HL-60/S4 (cell line): ENCODE measurements around the gene RFT1.

Experiments
- in situ Hi-C: fragments of 300-500 bp; cut with MboI; formaldehyde crosslinking; loops from 2 replicates; pipeline ENCODE4 v1.14.3; 2022; ENCODE audit warnings: low sequenced_read_pairs

RFT1 gene

DNA sequence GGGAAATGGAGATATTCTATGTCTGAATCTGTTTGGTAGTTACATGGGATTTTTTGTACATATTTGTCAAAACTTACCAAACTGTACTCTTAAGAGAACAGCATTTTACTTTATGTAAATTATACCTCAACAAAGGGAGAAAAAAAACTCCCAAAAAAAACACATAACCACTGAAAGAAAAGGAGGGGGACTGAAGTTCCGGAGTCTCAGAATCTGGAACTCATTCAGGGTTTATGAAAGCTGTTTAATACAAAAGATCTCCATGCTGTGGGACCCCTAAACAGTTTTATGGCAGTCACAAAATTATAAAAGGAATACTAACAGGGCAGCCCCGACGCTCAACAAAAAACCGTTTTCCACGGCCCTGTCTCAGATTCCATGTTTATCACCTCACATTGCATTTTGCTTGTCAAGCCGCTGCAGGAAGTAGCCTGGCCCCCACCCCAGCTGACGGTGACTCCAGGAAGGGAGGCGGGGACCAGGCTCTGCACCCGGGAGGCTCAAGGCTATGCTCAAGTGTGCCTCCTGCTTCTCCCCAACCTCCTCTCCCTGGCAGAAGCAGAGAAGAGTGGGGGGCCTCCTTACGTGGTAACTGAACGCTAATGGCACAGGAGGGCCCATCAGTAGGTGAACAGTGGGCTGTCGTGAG lies 29.3 kb downstream of the RFT1 start:
- in situ Hi-C loops, result loop anchor here (25.0 kb wide), 1 partner anchor 611 kb away; no protein-coding TSS in a partner anchor

DNA sequence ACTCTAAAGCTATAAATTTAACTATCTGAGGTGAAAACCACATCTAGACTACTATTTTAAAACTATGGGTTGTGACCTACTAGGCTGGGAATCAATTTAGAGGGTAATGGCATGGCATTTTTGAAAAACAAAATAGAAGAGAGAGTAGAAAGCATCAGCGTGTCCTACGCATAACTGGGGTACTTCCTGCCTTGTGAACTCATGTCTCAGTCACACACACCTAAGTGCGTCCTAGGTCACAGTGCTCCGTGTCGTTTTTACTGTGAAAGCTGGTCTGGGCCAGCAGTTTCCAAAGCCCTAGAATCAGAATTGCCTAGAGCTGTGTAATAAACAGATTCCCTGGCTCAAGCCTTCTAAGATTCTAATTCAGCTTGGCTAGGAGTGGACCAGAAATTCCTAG lies 32.3 kb downstream of the RFT1 start:
- in situ Hi-C loops, result no loop called here

DNA sequence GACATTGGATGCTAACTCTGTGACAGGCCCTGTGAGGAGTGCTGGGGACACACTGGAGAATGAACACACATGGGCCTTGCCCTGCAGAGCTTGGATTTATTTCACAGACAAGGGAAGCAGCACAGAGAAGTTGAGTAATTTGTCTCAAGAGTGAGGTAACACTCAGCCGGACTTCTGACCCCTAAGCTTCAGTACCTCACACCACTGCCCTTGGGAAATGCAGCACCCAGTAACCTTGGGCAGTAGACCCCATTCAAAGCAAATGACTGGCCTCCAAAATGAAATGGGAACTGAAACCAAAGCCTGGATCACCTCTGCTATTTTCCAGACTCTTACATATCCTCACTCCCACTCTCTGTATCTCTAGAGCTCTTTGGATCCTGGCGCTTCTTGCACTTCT lies 37.3 kb downstream of the RFT1 start:
- in situ Hi-C loops, result no loop called here

DNA sequence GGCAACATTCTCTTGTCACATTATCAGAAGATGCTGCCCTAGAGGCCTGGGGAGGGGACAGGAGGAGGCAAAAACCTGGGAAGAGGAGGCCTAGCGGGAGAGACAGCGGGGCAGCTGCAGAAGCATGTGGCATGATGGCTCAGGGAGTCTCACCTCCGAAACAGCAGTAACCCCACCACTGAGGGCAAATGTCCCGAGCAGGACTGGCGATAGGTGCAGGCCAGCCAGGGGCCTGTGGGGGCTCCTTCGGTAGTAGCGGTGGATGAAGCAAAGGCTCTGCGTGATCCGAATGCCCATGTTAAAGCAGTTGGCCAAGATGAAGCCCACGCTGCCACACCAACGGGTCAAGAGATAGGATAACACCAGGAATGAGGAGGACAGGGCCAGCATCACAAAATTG lies 38.0 kb downstream of the RFT1 start:
- in situ Hi-C loops, result no loop called here

DNA sequence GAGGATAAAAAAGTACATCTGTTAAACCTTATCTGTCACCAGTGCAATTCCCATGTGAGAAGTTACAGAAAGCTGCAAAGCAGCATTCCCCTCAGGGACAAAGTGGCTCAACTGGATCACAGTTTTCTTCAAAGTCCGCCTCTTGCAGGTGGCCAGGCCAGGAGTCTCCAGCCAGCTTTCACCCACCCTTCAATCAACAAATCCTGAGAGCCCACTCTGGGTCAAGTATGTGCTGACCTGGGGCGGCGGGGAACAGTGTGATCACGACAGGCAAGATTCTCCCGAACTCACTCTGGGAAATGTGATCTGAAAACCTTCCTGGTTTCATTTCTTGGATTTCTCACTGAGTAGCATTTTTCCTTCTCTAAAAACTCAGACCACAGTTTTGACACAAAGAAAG lies 39.2 kb downstream of the RFT1 start:
- in situ Hi-C loops, result no loop called here

DNA sequence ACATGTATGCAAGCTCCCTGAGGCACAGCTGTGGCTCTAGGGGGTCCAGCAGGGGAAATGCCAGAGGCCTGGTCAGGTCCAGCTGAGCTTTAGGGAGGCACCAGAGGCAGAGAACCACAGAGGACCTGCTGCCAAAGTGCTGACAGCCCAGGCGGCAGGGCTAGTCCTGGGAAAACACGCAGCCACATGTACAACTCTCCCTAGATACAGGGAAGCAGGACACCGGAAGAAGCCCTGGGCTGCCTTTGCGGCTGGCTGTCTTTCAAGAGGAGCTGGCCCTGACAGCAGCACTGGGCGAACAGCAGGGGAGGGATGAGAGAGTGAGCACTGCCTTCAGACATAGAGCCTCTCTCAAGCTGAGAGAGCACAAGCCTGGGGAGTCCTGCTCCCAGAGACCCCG lies 40.7 kb downstream of the RFT1 start:
- in situ Hi-C loops, result no loop called here

DNA sequence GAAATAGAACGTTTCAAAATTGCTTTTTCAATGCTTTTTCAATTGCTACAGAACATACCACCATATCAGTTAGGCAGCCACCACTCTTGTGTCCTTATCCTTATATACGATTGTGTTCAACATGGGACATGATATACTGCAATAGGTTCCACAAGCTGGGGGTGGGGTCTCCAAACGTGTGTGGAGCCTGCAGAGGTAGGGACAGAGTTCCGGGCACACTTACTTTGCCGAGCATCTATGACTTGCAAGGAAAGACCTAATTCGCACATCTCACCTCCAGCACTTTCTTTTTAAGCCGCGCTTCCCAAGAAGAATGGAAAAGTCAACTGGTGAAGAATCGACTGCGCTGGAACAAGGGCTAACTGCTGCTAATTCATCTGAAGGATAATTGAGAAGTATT lies 44.8 kb downstream of the RFT1 start:
- in situ Hi-C loops, result no loop called here

DNA sequence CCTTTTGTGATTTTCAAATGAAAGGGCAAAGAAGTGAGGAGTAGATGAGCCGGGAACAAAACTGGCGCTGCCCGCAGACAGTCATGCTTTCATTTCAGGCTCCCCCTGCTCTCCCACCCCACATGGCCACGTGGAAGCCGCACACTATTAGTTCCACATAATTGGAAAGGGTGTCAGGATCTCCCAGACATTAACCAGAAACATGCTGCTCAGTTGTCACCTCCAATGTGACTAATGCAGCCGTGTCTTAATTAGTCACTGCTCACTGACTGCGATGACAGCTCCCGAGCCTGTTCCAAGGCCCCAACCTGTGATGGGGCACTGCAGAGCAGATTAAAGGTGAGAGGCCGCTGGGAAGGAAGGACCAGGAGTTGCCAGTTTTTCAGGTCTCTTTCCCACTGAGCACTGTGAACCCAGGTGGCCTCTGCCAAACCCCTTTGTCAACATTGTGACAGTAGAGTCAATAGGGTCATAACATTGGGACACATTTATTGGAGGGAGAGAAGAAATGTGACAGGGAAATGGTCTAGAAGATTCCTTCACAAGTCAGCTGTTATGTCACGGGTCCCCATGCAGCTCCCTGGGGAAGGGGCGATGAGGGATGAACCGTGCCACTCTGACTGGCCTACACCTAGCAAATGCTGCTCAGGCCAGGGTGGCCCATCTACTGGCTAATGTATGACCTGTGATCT lies 45.8 kb downstream of the RFT1 start:
- in situ Hi-C loops, result no loop called here

DNA sequence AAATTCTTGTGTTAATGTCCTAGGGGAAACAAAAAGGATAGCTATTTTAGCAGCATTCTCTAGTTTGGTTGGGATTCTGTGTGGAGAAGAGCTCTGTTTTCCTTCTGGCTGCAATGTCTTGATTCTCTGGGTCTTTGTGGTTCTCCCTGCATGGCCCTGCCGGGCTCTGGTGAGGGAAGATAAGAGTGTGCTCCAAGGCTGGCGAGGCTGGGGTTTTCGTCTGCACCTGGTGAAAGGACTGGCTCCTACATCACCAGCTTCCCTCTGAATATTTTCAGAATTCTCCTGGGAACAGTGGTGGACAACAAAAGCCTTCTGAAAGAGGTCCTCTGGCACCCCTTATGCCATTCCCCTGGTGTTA lies 46.3 kb downstream of the RFT1 start:
- in situ Hi-C loops, result no loop called here

DNA sequence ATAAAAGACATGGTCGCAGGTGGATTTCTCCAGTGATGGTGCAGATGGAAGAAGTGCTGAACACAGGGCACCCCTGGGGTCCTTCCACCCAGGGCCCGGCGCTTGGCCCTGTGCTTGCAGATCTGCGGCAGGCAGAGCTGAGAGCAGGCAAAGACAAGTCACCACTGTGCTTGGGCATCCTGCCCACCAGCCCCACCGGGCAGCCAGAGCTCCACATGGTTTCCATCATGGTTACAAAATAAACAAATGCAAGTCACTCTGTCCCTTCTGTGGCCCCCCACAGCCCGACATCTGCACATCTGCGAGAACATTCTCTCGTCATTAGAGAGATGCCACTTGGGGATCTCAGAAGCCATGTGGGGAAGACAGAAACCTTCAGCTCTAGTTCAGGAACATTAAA lies 46.7 kb downstream of the RFT1 start:
- in situ Hi-C loops, result no loop called here

DNA sequence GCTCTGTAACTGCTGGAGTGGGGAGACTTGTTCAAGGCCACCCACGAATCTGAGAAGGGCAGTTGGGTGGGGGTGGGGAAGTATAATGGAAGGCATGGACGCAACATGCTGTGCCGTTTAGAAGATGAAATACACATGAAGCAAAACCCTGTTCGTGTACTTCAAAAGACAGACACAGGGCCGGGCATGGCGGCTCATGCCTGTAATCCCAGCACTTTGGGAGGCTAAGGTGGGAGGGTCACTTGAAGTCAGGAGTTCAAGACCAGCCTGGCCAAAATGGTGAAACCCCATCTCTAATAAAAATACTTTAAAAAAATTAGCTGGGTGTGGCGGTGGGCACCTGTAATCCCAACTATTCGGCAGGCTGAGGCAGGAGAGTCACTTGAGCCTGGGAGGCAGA lies 47.5 kb downstream of the RFT1 start:
- in situ Hi-C loops, result no loop called here

DNA sequence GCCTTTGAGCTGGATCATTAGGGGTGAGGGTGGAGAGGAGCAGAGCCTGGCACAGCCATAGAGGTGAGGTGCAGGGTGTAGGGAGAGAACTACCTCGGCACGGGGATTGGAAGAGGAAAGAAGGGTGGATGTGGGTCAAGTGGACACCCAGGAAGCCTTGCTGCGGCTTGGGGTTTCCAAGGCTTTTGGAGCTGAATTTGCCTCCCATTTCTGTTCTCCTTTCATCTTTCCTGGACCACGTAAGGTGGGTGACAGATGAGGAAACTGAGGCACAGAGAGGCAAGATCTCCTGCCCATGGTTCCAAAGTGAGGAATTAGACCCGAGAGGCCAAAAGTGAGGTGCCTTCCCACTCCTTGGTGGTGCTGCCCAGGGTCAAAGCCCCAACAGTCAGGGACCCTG lies 48.9 kb downstream of the RFT1 start:
- in situ Hi-C loops, result no loop called here

DNA sequence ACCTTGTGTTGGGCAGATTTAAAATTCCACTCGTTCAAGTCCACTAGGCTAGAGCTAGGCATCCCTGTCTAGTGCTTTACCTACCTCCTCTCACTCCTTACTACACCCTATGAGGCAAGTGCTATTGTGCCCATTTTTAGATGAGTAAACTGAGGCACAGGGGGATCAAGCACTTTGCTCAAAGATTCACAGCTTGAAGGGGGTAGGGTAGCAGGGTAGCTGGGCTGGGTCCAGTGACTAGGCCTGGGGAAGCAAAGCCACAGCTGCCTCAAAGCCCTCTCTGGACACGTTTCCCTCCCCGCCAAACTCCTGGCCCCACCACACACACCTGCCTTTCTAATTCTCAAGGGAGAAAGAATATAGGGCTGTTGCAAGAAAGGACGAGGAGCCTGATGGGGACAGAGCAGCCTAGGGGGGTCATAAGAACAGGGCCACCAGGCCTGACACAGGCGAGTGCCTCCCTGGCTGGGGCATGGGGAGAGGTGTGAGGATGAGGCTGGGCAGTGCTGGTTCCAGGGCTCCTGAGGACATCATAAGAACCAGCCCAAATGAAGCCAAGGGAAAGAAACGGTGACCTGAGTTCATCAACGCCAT lies 49.5 kb downstream of the RFT1 start:
- in situ Hi-C loops, result no loop called here

DNA sequence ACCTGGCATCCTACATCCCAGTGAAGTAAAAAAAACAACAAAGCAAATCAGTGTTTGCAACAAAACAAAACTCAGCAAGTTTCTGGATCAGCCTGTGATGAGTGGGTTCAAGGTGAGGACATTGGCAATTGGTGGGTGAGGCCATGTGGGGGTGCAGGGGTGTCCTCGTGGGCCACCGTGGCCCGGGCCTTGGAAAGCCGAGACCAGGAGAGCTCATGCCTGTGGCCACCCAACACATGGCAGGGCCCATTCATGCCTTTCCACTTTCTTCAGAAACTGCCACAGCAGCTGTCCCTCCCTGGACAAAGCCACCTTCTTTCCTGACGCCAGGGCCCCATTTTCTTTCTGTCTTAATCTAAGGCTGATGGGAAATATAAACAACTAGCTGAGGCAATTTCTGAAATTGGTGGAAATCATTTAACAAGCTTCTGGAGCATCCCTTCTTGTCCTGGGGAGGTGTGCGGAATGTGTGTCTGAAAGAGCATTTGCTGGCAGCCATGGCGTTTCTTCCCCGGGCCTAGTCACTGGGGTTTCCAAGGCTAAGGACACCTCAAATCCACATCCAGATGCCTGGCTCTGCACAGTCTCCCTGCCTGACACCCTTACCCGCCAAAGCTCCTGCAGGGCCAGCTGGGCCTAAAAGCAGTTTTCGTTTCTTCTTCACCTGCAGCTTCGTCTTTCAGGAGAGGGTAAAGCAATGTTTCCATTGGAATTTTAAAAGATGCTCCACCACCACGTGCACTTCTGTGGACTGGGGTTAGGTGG lies 50.3 kb downstream of the RFT1 start:
- in situ Hi-C loops, result no loop called here

DNA sequence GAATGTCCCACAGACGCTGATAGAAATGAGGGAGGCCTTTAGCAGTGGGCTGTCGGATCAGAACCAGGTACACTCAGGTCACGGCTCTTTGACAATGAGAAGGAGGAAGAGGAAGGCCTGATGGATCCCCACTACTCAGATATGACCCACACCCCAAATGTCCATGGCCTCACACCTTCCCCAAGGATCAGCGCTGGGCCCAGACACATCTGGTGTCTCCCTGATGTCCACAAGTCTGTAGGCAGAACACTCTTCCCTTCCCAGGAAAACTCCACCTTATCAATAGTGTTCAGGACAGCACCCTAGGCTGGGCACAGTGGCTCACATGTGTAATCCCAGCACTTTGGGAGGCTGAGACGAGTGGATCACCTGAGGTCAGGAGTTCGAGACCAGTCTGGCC lies 51.1 kb downstream of the RFT1 start:
- in situ Hi-C loops, result no loop called here

DNA sequence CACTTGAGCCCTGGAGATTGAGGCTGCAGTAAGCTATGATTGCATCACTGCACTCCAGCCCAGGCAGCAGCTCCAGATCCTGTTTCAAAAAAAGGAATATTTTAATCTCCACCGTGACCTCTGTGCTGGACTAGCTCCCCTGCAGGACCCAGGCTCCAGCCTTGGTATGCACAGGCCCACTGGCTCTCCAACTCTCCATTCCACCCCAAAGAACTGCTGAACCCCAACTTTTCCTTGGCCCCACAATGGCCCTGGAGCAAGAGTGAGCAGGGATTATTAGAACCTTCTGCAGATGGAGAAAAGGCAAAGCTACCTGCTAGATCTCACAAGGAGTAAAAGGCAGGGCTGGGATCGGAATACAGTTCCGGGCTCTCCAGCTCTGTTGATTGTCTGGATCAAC lies 51.6 kb downstream of the RFT1 start:
- in situ Hi-C loops, result no loop called here

DNA sequence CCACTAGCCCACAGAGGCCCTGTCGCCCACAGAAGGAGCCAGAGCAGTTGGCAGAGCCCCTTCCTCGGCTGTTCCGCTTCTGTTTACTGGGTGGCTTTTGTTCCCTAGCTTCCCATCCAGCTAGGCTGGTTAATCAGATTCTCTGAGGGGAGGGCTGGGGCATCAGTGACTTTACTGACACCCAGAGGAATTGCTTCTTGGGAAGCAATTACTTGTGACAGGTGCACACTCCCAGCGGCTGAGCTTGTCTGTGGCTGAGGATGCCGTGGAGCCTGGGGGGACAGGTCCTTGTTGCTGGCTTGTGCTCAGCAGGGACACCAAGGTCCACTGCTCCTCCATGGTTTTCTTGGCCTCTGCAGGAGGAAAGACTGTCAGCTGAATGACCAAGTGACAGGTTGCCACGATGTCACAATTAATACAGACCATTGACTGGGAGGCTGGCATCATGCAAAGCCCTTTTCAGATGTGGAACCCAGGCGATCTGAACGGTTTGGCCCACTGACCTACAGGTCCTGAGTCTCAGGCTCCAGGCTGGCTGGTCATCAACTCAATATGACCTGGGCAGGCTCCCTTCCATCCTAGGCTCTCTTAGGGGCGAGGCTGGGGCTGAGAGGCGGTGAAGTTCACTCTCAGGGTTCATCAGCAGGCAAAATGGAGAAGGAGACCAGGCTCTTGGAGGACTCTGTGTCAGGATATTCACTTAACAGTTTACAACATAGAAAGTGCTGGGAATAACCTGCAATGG lies 52.6 kb downstream of the RFT1 start:
- in situ Hi-C loops, result no loop called here

DNA sequence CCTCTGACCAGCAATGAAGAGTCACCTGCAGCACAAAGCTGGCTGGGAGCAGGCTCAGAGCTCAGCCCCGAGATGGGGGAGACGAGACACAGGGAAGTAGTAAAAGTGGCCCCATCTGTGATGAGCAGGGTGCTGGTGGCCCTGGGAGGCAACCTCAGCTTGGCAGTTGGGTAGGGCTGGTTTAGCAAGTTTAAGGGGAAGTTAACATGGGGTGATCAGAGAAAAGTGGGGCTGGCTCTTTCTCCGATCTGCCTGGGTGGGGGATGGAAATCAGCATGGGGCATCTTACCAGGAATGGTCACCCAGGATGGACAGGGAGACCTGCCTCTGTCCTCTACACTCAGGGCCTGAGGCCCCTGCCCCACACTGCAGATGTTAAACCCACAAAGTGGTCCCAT lies 54.5 kb downstream of the RFT1 start:
- in situ Hi-C loops, result no loop called here

DNA sequence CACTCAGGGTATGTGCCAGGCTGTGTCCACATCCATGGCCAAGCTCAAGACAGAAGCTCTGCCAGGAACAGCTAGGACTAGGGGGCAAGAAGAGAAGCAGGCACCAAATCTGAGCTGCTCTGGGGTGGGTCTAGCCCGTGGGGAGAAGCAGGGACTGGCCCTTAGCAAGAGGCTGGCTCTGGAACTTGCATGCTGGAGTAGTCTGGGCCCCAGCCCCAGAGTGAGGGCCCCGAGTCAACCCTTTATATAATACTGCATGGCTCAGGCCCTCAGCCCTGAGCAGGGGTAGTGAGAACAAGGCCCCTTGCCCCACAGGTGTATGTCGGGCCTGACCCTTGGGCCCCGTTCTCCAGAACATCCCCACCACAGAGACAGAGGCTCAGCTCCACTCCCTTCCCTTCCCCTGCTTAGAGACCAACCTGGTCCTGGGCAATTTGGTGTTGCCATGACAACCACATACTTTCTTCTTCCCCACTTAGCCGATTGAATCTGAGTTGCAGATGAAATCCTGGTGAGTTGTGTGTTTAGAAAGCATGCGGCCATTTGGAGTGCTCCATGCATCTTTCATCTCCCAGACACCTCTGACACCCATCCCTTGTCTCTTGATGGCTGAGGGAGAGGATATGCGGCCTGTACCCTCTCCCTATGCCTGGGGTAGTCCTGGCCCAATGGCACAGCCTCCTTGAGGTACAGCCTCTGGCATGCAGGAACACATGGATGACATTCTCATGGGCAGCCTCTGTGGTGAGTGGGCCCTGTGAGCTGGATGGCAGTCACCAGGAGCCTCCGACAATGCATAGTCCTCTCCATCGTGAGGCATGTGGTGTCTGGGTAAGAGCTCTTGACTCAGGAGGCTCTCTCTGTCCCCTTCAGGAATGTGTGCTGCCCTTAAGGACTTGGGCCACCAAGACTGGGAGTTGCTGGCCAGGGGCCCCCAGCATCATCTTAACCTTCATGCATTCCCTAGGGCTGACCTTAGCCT lies 55.2 kb downstream of the RFT1 start:
- in situ Hi-C loops, result loop anchor here (25.0 kb wide), 1 partner anchor 338 kb away; no protein-coding TSS in a partner anchor

DNA sequence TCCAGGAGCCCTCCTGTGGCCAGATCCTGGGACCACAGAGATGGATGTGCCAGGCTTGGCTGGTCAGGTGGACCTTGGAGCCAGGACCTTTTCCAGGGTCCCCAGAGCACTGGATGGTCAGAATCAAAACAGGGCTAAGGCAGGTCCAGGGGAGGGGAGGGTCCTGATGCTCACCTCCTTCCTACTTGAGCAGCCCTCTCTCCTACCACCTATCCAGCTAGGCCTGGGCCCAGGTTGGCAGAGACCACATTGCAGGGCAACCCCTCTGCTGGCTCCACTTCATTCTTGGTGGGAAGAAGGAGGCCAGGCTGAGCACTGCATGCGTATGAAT lies 55.9 kb downstream of the RFT1 start:
- in situ Hi-C loops, result loop anchor here (25.0 kb wide), 1 partner anchor 337 kb away; no protein-coding TSS in a partner anchor
